HepG2 (cell line): Measurements from ENCODE around the gene ETS2. TPM values are rescaled to one million over a fixed set of nuclear protein-coding genes. Genes with fewer than 3 reads are reported as not detected.

Experiments
- AGO1 ChIP-seq: fragments of 200-400 bp; formaldehyde crosslinking; IDR thresholded peaks from 2 replicates; pipeline ENCODE4 v1.6.1; 2017; ENCODE audit warnings: mild to moderate bottlenecking, low read depth, low read length, moderate library complexity; ENCODE audit not compliant: poor library complexity, severe bottlenecking
- CHD4 ChIP-seq: fragments of 200-600 bp; sonication (generic); IDR thresholded peaks from 2 replicates; pipeline ENCODE4 v1.7.0; 2017; ENCODE audit warnings: mild to moderate bottlenecking, low read length, borderline replicate concordance
- HNF4A ChIP-seq: sonication (generic); formaldehyde crosslinking; IDR thresholded peaks from 2 replicates; pipeline ENCODE4 v1.4.0; 2020; ENCODE audit warnings: missing genetic modification reagents
- HOXA7 ChIP-seq: sonication (generic); formaldehyde crosslinking; IDR thresholded peaks from 2 replicates; pipeline ENCODE4 v1.8.1; 2022; ENCODE audit warnings: mild to moderate bottlenecking, missing genetic modification reagents, moderate library complexity
- JUND ChIP-seq: sonication (generic); formaldehyde crosslinking; IDR thresholded peaks from 2 replicates; pipeline ENCODE4 v1.8.0; 2022; ENCODE audit warnings: mild to moderate bottlenecking, missing genetic modification reagents
- NR2F2 ChIP-seq: IDR thresholded peaks from 2 replicates; pipeline ENCODE4 v1.6.1; 2012; ENCODE audit warnings: low read depth, inconsistent platforms, borderline replicate concordance
- PAWR ChIP-seq: sonication (generic); formaldehyde crosslinking; IDR thresholded peaks from 2 replicates; pipeline ENCODE4 v1.4.0; 2020; ENCODE audit warnings: missing genetic modification reagents, mild to moderate bottlenecking, borderline replicate concordance
- PHF20 ChIP-seq: sonication (generic); formaldehyde crosslinking; IDR thresholded peaks from 2 replicates; pipeline ENCODE4 v1.5.0; 2020; ENCODE audit warnings: mild to moderate bottlenecking, missing genetic modification reagents
- PTBP1 ChIP-seq: fragments of 200-400 bp; formaldehyde crosslinking; IDR thresholded peaks from 2 replicates; pipeline ENCODE4 v1.6.1; 2018; ENCODE audit warnings: low read length, low read depth; ENCODE audit not compliant: poor library complexity, severe bottlenecking
- SALL1 ChIP-seq: sonication (generic); formaldehyde crosslinking; IDR thresholded peaks from 2 replicates; pipeline ENCODE4 v1.8.0; 2022; ENCODE audit warnings: mild to moderate bottlenecking, missing genetic modification reagents
- SRF ChIP-seq: IDR thresholded peaks from 2 replicates; pipeline ENCODE4 v1.6.1; 2011; ENCODE audit warnings: mild to moderate bottlenecking, low read depth, low read length, moderate library complexity
- TEAD3 ChIP-seq: optimal IDR thresholded peaks from 2 replicates; pipeline ENCODE3; 2016; ENCODE audit warnings: borderline replicate concordance
- ZBTB3 ChIP-seq: sonication (generic); formaldehyde crosslinking; IDR thresholded peaks from 2 replicates; pipeline ENCODE4 v1.4.0; 2020; ENCODE audit warnings: low read depth, mild to moderate bottlenecking, moderate library complexity, missing genetic modification reagents, borderline replicate concordance
- ZNF232 ChIP-seq: sonication (generic); formaldehyde crosslinking; IDR thresholded peaks from 2 replicates; pipeline ENCODE4 v1.4.0; 2020; ENCODE audit warnings: missing genetic modification reagents, borderline replicate concordance
- ZNF343 ChIP-seq: sonication (generic); formaldehyde crosslinking; IDR thresholded peaks from 2 replicates; pipeline ENCODE4 v1.4.0; 2020; ENCODE audit warnings: mild to moderate bottlenecking, missing genetic modification reagents
- ZNF557 ChIP-seq: sonication (generic); formaldehyde crosslinking; IDR thresholded peaks from 2 replicates; pipeline ENCODE4 v1.4.0; 2020; ENCODE audit warnings: missing genetic modification reagents
- ZNF574 ChIP-seq: sonication (generic); formaldehyde crosslinking; IDR thresholded peaks from 2 replicates; pipeline ENCODE4 v1.4.0; 2020; ENCODE audit warnings: missing genetic modification reagents
- ZNF660 ChIP-seq: sonication (generic); formaldehyde crosslinking; IDR thresholded peaks from 2 replicates; pipeline ENCODE4 v1.5.1; 2020; ENCODE audit warnings: mild to moderate bottlenecking, low read depth, missing genetic modification reagents, borderline replicate concordance
- ZNF691 ChIP-seq: sonication (generic); formaldehyde crosslinking; IDR thresholded peaks from 2 replicates; pipeline ENCODE4 v1.4.0; 2020; ENCODE audit warnings: missing genetic modification reagents, low read depth, mild to moderate bottlenecking, borderline replicate concordance
- ZNF7 ChIP-seq: IDR thresholded peaks from 2 replicates; pipeline ENCODE4 v1.6.1; 2016; ENCODE audit warnings: missing biosample characterization, missing genetic modification reagents
- ZSCAN25 ChIP-seq: sonication (generic); formaldehyde crosslinking; IDR thresholded peaks from 2 replicates; pipeline ENCODE4 v1.8.0; 2022; ENCODE audit warnings: mild to moderate bottlenecking, missing genetic modification reagents
- polyA plus RNA-seq, 8 experiments: library from polyadenylated mRNA; depleted of rRNA in 3 of 8; stranded (reverse) in 7 of 8; unstranded in 1 of 8; fragments of >200 nt; fragmentation: Illumina TruSeq in 4 of 8; extraction: Trizol in 4 of 8; gene quantifications; 2 replicates each; pipeline versions ENCODE4 v1.2.1 to v1.2.3, GENCODE V29; 2011 to 2016; ENCODE audit warnings: low read depth in 4 of 8, missing spikeins in 1 of 8, mixed read lengths in 1 of 8; ENCODE audit not compliant: insufficient read depth in 1 of 8
- total RNA-seq, 5 experiments: library from RNA; depleted of rRNA; stranded (reverse); fragments of >200 nt; fragmentation: Illumina TruSeq; extraction: Trizol; gene quantifications; 2 replicates each; pipeline ENCODE4 v1.2.3, GENCODE V29; 2016; ENCODE audit warnings: low read depth in 1 of 5
- TF ChIP-seq, protein P1 (sequence below): sonication (generic); formaldehyde crosslinking; IDR thresholded peaks from 2 replicates; pipeline ENCODE4 v1.5.1; 2020; ENCODE audit warnings: mild to moderate bottlenecking, missing genetic modification reagents, moderate library complexity

ETS2 gene
- total and polyA plus RNA-seq, 2 of the 13 experiments (the other 11 are each of a cell fraction or from before 2014, with no cell fraction given) = 24.6 to 64.4 TPM

DNA sequence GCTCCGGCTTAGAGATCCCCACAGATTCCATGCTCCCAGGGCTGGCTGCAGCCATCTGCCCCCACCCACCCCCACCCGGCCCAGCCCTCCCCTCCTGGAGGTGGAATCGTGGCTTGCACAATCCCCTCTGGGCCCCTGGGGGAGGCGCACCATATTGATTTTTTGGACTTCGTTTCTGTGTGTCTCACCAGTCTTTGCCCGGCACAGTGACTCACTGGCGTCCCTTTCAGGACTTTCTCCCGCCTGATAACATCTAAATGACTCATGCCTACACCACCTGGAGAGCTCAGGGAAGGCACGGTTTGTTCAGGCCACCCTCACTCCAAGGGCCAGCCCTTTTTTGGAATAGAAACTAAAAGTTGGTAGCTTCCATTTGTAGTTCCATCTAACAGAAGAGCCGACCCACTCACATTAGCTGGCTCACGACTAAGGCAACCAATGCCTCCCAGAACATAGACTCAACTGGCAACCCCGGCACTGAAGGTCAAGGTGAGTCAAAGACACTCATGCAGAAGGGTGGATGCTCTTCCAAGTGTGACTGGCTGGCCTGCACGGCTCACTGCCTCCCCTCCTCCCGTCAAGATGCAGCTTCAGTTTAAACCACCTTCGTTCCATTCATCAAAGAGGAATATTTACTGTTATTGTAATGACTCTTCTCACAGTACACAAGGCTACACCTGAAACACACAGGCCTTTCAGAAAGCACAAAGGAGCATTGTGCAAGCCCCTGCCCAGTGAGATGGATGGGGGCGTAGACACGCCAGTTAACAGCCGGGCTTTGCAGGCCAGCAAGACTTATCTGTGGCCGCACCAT lies 18.1 kb upstream of the ETS2 start (continued):
- TF ChIP-seq, protein P1, sequence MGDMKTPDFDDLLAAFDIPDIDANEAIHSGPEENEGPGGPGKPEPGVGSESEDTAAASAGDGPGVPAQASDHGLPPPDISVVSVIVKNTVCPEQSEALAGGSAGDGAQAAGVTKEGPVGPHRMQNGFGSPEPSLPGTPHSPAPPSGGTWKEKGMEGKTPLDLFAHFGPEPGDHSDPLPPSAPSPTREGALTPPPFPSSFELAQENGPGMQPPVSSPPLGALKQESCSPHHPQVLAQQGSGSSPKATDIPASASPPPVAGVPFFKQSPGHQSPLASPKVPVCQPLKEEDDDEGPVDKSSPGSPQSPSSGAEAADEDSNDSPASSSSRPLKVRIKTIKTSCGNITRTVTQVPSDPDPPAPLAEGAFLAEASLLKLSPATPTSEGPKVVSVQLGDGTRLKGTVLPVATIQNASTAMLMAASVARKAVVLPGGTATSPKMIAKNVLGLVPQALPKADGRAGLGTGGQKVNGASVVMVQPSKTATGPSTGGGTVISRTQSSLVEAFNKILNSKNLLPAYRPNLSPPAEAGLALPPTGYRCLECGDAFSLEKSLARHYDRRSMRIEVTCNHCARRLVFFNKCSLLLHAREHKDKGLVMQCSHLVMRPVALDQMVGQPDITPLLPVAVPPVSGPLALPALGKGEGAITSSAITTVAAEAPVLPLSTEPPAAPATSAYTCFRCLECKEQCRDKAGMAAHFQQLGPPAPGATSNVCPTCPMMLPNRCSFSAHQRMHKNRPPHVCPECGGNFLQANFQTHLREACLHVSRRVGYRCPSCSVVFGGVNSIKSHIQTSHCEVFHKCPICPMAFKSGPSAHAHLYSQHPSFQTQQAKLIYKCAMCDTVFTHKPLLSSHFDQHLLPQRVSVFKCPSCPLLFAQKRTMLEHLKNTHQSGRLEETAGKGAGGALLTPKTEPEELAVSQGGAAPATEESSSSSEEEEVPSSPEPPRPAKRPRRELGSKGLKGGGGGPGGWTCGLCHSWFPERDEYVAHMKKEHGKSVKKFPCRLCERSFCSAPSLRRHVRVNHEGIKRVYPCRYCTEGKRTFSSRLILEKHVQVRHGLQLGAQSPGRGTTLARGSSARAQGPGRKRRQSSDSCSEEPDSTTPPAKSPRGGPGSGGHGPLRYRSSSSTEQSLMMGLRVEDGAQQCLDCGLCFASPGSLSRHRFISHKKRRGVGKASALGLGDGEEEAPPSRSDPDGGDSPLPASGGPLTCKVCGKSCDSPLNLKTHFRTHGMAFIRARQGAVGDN (CRISPR knock-in tag) = peak; percentile 72
- TF ChIP-seq ZNF7 = no peak
- TF ChIP-seq AGO1 = no peak
- peak; percentile 60 for TF ChIP-seq ZSCAN25 (CRISPR knock-in tag)
- TF ChIP-seq SALL1 (CRISPR knock-in tag) = peak; percentile 86
- peak; percentile 98 for TF ChIP-seq JUND (CRISPR knock-in tag)
- peak; percentile 25; the same call in 1 of the 2 replicates for TF ChIP-seq ZNF343 (CRISPR knock-in tag)
- TF ChIP-seq PAWR (CRISPR knock-in tag) = no peak
- peak; percentile 4; the same call in 1 of the 2 replicates for TF ChIP-seq PHF20 (CRISPR knock-in tag)
- 0 out of 2 replicates have a peak, but pooled peaks have one; percentile 29 for TF ChIP-seq ZNF557 (CRISPR knock-in tag)
- TF ChIP-seq HNF4A (CRISPR knock-in tag) = peak; percentile 87
- no peak for TF ChIP-seq ZBTB3 (CRISPR knock-in tag)
- peak; percentile 36; the same call in 1 of the 2 replicates for TF ChIP-seq SRF
- peak; percentile 71; the same call in 1 of the 2 replicates for TF ChIP-seq CHD4
- peak; percentile 49; the same call in 1 of the 2 replicates for TF ChIP-seq ZNF232
- TF ChIP-seq HOXA7 (CRISPR knock-in tag) = no peak
- TF ChIP-seq ZNF574 (CRISPR knock-in tag) = peak; percentile 63
- peak; percentile 54 for TF ChIP-seq NR2F2
- TF ChIP-seq PTBP1 = no peak
- no peak for TF ChIP-seq ZNF660
- TF ChIP-seq ZNF691 (CRISPR knock-in tag) = peak; percentile 69; the same call in 1 of the 2 replicates
- peak; percentile 41 for TF ChIP-seq TEAD3 (CRISPR knock-in tag)
